GM21515 (cell line): ENCODE results near the gene IGFL4.

Experiments
- ATAC-seq: cut with Tn5 transposase; IDR thresholded peaks from one replicate; pipeline ENCODE4 v1.9.1; 2021; ENCODE audit not compliant: unreplicated experiment

IGFL4 gene

DNA sequence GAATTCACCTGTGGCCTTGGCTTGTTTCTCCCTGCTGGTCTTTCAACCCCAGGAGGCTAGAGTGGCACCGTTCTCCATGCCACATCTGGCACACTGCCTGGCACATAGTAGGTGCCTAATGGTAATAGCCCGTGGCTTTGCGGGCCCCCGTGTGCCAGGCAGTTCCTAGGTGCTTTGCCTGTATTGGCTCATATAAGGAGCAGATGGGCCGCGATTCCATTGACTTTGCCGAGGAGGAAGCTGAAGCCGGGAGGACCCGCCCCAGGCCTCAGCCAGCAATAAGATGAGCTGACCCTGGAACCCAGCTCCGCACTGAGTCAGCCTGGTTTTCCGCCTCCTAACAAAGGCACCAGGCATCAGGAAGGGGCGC lies 18.8 kb downstream of the IGFL4 start:
- ATAC-seq: no peak

DNA sequence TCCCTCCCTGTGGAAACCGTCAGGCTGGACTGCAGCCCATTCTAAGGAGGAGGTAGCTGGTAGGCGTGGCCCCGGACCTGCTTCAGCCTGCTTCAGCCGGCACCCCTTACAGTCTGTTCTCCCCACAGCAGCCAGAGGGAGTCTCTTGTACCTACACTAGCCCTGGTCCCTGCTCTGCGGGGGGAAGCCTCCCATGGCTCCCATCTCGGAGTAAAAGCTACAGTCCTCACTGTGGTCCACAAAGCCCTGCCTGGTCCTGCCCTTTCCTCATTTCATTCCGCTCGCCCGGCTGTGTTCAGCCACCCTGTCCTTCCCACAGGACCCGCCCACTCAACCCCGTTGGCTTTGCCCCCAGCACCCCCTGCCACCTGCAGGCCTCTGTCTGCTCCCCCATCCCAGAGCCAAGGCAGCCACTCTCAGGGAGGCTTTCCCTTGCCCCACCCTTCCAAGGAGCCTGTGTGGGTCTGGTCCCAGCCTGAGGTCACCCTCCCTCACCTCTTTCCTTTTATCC lies 19.2 kb downstream of the IGFL4 start:
- no peak for ATAC-seq

DNA sequence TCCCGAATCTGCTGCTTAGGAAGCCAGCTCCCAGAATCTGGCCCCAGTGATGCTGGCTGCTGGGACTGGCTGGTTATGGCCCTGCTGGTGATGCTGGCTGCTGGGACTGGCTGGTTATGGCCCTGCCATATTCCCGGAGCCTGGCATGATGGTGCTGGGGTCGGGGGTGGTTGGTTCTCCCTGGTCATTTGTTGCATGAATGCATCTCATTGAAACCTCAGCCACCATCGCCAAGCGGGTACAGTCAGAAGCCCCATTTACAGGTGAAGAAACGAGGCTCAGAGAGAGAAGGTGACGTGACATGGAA lies 20.0 kb downstream of the IGFL4 start:
- no peak for ATAC-seq

DNA sequence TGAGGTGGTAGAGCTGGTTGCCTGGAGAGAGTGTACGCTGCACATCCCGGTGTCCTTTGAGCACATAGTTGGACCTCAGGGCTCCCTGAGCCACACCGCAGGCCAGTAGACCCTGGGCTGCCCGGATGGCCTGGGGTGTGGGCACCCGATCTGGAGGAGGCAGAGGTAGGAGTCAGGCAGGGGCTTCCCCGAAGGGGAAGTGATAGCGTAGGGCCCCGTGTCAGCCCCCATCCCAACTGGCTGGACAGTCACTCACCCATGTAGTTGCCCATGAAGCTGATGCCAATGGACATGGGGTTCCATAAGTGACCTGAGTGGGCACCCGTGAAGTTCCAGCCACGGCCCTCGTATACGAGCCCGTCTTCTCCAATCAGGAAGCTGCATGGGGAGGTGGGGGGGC lies 21.5 kb downstream of the IGFL4 start:
- ATAC-seq: no peak

DNA sequence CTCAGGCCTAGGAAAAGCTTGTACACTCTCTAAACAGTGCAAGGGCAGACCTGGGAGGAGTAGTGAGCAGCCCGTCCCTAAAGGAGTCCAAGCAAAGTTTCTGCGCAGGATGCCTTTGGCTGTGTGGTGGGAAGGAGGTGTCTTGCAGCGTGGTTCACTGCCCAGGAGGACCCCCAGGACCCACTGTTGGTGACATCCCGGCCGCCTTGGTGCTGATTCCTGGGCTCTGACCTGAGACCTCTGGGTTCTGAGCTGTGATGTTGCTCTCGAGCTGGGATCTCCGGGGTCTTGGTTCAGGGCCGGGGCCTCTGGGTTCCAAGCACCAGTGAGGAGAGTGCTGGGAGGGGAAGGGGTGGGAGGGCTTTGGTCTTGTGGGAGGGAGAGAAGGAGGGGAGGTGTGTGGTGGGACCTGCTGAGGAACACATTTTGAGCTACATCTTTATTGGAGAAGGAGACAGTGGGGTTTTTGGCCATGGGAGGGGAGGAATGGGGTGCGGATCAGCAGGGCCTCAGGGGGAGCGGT lies 22.0 kb downstream of the IGFL4 start:
- ATAC-seq: no peak

DNA sequence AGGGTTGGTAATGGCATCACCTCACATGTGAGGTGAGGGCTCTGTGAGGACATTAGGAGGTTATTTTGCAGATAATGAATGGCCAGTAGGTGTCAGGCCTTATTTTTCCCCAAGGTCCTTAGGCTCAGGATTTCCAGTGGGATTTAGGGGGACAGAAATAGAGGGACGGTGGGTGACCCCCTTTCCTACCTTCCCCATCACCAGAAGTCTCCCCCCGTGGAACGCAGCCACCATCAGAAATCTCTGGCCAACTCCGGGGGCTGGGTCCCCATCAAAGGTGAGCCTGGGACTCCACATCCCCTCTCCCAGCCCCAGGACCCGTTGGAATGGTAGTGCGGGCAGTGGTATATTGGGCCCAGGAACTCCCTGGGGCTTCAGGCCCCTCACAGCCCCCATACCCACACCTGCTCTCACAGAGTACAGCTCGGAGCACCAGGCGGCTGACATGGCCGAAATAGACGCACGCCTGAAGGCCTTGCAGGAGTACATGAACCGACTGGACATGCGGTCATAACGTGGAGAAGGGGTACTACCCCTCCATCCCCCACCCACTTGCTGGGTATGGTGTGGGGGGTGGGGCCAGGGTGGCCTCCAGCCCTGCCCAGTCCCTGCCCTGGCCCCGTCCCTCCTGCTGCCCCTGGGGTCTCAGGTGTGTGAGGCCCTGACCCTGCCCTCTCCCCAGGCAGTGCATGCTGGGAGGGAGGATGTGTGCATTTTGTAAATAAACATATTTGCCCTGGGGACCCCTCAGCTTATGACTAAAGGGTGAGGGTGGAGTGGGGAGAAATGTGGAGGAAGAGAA lies 22.7 kb downstream of the IGFL4 start:
- ATAC-seq: no peak

DNA sequence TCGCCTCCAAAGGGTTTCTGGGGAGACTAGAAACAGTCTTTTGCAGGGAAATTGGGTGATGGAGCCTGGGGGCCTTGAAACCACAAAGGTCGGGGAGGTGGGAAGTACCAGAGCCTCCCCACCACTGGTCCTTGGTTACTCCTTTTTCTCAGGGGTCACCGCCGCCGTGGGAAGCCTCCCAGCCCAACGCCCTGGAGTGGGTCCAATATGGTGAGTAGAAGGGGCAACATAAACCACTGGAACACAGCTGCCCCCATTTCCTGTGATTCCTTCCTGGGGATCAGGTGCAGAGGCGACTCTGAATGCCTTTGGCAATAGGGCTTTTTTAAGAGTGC lies 23.7 kb downstream of the IGFL4 start:
- ATAC-seq: no peak

DNA sequence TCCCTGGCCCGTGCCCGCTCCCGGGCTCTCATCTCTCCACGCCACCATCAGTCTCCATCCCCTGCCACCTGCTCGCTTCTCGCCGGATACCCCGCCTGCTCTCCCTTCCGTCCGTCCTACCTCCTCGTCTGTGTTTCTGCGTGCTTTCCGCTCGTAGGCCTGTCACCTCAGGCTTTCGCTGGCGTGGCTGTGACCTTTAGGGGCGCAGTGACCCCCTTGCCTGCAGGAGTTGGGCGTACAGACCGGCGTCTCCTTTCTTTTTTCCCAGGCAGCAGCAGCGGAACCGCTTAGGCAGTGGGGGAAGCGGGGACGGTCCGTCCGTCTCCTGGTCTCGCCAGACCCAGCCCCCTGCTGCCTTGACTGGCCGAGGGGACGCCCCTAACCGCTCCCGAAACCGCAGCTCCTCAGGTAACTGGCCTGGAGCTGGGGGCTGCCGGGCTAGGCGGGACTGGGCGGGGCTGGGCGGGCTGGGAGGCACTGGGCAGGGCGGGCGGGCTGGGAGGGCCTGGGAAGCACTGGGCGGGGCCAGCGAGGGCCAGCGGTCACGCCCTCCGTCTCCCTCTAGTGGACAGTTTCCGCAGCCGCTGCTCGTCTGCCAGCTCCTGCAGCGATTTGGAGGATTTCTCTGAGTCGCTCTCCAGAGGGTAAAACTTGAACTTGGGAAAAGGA lies 24.2 kb downstream of the IGFL4 start:
- ATAC-seq: no peak

DNA sequence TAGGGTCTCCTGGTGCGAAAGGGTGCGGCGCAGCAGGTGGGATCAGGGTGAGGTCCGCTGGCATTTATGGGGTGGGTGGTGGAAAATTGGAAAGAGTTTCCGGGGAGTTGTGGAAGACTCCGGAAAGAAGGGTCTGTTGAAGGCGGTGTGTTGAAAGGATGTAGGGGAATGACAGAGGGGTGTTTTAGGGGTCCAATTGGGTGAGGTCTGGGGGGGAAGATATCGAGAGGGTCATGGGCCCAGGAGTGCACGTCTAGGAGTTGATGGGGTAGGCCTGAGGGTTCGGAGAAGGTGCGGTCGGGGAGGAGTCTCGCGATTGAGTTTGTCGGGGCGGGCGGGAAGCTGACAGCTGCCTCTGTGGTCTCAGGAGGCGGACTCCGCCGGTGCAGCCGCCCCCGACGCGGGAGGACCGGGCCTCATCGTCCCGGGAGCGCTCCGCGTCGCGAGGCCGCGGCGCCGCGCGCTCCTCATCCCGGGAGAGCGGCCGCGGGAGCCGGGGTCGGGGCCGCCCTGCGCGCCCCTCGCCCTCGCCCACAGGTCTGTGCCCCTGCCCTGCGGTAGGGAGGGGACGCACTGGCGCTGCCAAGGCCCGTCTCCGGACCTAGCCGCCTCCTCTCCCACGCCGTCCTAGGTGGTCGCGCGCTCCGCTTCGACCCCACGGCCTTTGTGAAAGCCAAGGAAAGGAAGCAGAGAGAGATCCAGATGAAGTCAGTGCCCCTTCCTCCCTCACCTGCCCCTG lies 24.9 kb downstream of the IGFL4 start:
- ATAC-seq: no peak

DNA sequence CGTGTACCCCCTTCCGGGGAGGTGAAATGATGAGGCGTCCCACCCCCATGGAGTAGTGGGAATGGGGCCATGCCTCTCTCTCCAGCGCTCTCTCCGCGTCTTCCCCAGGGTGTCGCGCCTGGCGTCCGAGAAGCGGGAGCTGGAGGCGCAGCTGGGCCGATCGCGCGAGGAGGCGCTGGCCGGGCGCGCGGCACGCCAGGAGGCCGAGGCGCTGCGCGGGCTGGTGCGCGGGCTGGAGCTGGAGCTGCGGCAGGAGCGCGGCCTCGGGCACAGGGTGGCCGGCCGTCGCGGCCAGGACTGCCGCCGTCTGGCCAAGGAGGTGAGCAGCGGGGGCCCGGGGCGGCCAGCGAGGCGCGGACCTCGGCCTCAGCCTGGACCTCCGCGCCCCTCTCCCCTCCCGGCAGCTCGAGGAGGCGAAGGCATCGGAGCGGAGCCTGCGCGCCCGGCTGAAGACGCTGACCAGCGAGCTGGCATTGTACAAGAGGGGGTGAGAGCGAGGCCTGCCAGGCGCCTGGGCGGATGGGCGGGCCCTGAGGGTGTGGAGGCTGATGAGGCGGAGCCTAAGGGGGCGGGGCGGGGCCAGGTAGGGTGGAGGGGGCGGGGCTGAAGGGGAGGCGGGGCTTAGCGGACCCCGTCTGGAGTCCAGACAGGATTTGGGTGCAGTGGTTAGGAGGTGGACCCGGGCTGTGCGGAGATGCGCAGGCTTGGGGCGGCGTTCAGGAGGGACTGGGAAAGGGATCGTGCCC lies 25.7 kb downstream of the IGFL4 start:
- no peak for ATAC-seq

DNA sequence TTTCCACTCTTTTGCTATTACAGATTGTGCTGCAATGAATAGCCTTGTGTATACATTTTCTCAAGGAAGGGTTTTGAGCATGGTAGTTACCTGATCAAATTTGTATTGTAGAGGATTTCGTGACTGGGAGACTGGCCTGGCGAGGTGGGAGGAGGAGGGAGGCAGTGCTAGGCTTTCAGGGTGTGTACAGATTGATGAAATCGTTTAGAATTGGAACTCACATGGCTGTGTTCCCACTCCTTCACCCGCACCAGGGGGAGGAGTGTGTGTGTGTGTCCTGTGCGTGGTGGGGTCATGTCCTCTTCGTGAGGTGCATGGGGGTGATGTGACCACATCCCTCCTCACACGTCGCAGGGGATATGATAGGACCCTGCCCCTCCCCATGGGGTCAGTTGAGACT lies 26.3 kb downstream of the IGFL4 start:
- no peak for ATAC-seq

DNA sequence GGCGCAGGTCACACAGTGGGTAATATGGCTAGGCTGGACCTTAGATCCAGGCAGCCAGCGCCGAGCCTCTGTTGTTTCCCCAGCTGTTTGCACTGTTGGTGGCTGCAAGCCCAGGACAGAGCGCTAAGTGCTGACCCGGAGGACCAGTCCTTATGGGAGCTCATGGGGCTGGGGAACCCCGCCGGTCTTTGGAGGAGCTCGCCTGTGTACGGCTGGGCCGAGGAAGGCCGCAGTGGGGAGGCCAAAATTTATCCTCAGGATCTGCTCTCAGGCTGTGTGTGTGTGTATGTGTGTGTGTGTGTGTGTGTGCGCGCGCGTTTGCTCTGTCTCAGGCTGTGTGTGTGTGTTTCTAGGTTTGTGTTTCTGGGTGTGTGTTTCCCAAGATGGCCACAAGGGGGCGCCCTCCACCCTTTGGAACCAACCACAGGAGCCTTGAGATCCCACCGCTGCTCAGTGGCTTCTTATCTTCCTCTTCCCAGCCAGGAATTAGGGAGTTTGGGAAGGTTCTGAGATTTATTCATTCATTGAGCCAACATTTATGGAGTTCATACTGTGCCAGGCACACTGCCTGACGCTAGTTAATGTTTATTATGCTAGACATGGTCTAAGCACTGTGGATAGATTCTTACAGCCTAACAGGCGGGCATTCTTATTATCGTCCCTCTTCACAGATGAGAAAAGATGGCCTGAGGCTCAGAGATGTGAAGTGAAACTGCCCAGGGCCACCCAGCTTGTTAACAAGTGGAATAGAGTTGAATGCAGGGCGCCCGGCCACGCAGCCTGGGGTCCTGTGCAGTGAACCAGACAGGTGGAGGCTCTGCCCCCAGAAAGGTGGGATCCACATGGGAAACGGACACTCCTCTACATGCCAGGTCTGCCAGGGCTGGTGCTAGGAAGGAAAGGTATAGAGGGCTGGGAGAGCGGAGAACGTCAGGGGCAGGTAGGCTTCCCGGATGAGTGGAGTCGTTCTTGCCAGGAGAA lies 31.0 kb downstream of the IGFL4 start:
- no peak for ATAC-seq

DNA sequence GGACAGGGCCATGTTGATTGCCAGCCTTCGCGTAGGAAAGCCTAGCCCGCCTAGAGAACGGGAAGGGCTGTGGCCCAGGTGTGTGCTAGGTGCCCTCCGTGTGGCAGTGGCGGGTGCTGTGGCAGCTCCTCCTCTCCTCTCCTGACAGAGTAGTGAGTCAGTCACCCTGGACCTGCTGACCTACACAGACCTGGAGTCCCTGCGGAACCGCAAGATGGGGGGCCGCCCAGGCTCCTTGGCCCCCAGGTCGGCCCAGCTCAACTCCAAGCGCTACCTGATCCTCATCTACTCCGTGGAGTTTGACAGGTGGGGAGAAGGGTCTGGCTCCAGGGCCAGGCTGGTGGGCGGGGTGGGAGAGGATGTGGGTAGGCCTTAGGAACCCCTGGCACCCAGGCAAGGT lies 34.4 kb downstream of the IGFL4 start:
- no peak for ATAC-seq

DNA sequence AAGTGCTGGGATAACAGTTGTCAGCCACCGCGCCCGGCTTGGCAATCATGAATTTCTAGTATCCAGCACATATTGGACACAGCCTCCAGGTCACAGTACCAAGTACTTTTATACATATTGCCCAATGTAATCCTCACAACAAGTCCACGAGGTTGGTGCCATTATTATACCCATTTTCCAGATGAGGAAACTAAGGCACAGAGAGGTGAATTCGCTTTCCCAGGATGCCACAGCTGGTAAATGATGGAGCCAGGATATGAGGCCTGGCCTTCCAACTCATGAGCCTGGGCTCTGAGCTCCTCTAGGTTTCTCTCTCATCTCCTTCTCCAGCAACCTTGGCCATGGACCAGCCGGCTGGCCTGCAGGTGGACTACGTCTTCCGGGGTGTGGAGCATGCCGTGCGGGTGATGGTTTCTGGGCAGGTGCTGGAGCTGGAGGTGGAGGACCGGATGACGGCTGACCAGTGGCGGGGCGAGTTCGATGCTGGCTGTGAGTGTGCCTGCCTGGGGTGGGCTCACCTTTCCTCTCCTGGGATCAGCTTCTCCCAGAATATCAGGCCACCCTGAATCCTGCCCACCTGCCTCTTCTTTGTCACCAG lies 38.0 kb downstream of the IGFL4 start:
- ATAC-seq: no peak

DNA sequence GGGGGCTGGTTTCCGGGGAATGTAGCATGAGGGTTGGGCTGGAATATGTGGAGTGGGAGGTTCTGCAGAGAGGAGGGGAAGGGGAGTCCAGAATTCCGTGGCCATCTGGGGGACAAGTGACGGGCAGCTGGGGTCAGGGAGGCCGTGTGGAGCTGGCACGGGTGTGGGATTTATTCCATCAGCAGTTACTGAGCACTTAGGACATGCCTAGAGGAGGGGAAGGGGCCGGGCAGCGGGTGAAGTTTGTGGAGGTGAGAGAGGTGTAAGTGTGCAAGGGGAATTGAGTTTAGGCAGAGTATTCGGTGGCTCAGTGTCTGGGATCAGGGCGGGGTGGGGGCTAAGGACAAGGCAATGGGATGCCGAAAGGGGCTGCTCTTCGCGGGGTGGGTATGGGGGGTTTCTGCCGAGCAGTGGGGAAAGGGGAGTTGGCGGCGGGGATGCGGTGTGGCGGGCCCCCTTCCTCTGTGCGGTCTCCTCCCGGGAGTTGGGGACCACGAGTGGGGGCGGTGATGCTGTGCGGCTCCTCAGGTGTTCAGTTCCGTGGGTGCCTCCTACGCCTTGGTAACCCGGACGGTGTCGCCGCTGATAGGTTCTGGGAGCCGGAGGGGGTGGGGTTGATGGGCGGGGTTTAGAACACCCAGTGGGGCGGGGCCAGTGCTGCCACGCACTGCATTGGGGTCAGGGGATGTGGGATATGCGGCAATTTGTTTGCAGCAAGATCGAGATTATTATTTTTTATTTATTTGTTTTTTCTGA lies 40.1 kb downstream of the IGFL4 start:
- no peak for ATAC-seq

DNA sequence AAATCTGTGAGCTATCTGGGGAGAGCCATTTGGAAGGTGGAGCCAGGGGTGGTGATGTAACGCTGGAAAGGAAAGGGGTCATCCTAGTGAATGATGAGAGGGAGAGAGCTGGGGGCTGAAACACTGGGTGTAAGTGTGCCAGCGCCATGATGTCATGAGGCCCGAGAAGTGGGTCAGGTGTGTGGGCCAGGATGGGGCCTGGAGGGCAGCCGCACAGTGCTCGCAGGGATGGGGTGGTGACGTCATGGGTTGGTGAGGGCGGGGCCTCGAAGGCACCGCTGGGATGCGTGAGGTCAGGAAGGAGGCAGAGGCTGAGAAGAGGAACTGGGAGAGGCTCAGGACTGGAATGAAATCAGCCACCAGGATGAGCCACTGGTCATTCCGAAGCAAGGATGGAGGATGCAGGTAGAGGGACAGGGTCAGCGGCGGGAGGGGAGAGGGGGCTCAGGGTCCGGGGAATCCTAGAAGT lies 41.1 kb downstream of the IGFL4 start:
- ATAC-seq: no peak

DNA sequence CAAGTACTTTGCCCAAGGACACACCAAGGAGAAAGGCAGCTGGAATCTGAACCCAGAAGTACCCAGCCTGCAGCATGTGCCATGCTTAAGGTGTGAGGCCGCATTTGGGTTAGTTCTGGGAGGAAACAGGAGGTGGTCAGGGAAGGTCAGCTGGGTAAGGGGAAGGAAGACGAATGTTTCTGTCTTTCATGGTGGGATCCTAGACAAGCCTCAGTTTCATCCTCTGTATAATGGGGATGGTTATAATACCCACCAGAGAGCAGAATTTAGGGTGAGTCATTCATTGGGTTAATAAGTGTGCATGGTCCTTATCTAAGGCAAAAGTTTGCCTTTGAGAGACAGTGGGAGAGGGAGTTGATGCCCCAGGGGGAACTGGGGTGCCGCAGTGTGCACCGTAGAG lies 42.0 kb downstream of the IGFL4 start:
- no peak for ATAC-seq

DNA sequence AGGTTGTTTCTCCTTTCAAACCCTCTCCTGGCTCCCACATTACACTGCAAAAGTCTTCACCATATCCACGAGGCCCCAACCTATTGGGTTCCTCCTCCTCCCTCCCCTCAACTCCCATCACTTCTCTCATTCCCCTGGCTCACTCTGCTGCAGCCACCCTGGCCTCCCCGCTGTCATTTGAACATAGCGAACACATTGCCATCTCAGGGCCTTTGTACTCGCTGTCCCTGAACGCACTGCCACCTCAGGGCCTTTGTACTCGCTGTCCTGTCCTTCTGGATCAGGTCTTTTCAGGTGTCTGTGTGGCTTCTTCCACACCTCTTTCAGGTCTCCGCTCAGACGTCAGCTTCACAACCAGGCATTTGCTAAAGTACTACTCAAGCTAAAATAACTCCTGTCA lies 43.9 kb downstream of the IGFL4 start:
- no peak for ATAC-seq
